Measurements from ENCODE around the gene CBARP. TPM values are rescaled to one million over a fixed set of nuclear protein-coding genes. Genes with fewer than 3 reads are reported as not detected.

The CBARP gene
- total RNA-seq, 1 experiment from 2014 or later = 28.4 TPM

DNA sequence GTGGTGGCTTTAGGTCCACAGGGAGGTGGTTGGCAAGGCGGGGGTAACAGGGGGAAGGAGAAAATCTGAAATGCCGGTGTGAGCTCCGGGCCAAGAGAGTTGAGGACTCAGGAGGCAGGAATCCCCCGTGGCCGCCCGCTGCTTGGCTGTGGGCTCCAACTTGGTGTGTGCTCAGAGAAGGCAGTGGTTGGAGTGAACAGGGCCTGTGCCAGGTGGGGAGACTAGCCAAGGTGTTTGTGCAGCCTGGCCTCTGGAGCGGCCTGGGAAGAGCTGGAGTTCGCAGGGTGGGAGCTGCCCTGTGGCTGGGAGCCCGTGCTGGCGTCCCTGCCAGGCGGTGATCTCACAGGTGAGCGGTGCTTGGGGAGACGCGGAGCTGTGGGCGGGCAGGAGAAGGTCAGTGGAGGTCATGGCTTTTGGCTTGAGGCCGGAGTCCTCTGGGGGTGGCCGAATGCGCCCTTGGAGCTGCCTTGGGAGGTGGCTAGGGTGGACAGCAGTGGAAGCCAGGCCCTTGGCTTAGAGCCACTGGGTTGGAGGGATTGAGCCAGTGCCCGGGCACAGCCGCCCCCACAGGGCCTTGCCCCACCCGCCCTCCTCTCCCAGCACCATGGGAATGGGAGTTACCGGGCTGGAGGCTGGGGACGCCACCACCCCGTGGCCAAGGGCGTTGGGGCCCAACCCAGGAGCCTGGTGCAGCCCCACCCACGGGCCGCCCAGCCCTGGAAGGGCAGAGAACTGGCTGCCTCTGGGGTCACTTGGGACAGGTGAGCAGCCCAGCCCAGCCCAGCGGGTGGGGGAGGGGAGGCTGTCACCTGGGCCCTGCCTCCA lies 24.2 kb upstream of the CBARP start:
- H3T11ph ChIP-seq (ENCODE audit: low read length) = no peak overlapping the region
- no peak for DNase-seq
- H2BK15ac ChIP-seq (ENCODE audit: low read depth, low read length) = 0 out of 2 replicates have a peak overlapping the region, but pooled peaks have one; percentile 9
- no peak overlapping the region for H4K8ac ChIP-seq (replicated peaks; ENCODE audit: insufficient read length, low read depth, low read length)
- H3K9me3 Mint-ChIP-seq = no peaks in the 10 kb centered on the region; a peak in 1 of 5 replicates
- no peaks in the 10 kb centered on the region for H3K27me3 ChIP-seq (ENCODE audit: insufficient read depth, low read length)
- peak overlapping the region; percentile 84 to 93 for H3K4me3 Mint-ChIP-seq
- no peak overlapping the region for H2AFZ ChIP-seq (ENCODE audit: low read length)
- no peak overlapping the region for H3K23ac ChIP-seq (ENCODE audit: insufficient read length, low read depth, low read length)
- peaks cover under 1% of the 10 kb centered on the region; the same call in 1 of the 2 replicates for H3K27me3 Mint-ChIP-seq (ENCODE audit: low read depth)
- H3K14ac ChIP-seq (ENCODE audit: insufficient read depth, low read length) = peak overlapping the region; percentile 84
- no CpG with 5 or more reads among the region's 28 CpGs for WGBS (ENCODE audit: extremely low coverage, insufficient read length, low lambda C conversion rate)
- no peaks in the 10 kb centered on the region for H4K20me1 ChIP-seq (ENCODE audit: control insufficient read depth, insufficient read depth, insufficient read length)
- peak overlapping the region; percentile 84 for H3K4me2 ChIP-seq (ENCODE audit: insufficient read depth, insufficient read length, low read length)
- H3K4ac ChIP-seq (ENCODE audit: low read depth, low read length) = no peak overlapping the region
- TF ChIP-seq, protein P1, sequence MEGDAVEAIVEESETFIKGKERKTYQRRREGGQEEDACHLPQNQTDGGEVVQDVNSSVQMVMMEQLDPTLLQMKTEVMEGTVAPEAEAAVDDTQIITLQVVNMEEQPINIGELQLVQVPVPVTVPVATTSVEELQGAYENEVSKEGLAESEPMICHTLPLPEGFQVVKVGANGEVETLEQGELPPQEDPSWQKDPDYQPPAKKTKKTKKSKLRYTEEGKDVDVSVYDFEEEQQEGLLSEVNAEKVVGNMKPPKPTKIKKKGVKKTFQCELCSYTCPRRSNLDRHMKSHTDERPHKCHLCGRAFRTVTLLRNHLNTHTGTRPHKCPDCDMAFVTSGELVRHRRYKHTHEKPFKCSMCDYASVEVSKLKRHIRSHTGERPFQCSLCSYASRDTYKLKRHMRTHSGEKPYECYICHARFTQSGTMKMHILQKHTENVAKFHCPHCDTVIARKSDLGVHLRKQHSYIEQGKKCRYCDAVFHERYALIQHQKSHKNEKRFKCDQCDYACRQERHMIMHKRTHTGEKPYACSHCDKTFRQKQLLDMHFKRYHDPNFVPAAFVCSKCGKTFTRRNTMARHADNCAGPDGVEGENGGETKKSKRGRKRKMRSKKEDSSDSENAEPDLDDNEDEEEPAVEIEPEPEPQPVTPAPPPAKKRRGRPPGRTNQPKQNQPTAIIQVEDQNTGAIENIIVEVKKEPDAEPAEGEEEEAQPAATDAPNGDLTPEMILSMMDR (conservative IDR thresholded peaks at IDR 0.05) = peak; percentile 5; the same call in 1 of the 3 replicates
- no peak overlapping the region for H3K18ac ChIP-seq (ENCODE audit: insufficient read length, low read depth, low read length)
- peaks cover 23% of the 10 kb centered on the region for H3K23me2 ChIP-seq (ENCODE audit: insufficient read length, low read depth, low read length, poor library complexity, severe bottlenecking)
- no peak overlapping the region for H2BK120ac ChIP-seq (ENCODE audit: low read depth, low read length, poor library complexity, severe bottlenecking)
- peaks cover 4% of the 10 kb centered on the region; the same call in 1 of the 2 replicates for H3K4me1 ChIP-seq (ENCODE audit: insufficient read depth, low read length)
- H2AK5ac ChIP-seq (ENCODE audit: insufficient read length, low read length) = no peak overlapping the region
- no peaks in the 10 kb centered on the region for H3K9me3 ChIP-seq (ENCODE audit: control insufficient read depth, low read depth, low read length)
- peak overlapping the region; percentile 83 to 96 (median 96); a peak in 5 of 7 replicates for H3K27ac Mint-ChIP-seq
- H3K9ac ChIP-seq (ENCODE audit: extremely low read depth, insufficient read length, low read length) = peak overlapping the region; percentile 41
- H4K5ac ChIP-seq (ENCODE audit: insufficient read length, low read depth, low read length) = no peak overlapping the region
- H3K36me3 Mint-ChIP-seq (ENCODE audit: insufficient read depth in 1 of 3, low read depth in 3 of 3) = peaks cover 7 to 30% (median 15%) of the 10 kb centered on the region in 3 experiments
- no peaks in the 10 kb centered on the region for H3K79me2 ChIP-seq (ENCODE audit: insufficient read depth, low read length)
- H2BK12ac ChIP-seq (ENCODE audit: insufficient read length, low read depth, low read length) = no peak overlapping the region
- no peak overlapping the region for H2BK20ac ChIP-seq (ENCODE audit: low read depth, low read length, poor library complexity, severe bottlenecking)
- no peak overlapping the region for H2BK5ac ChIP-seq (ENCODE audit: insufficient read length, low read length)
- H3K56ac ChIP-seq (ENCODE audit: insufficient read length, low read depth, low read length) = no peak overlapping the region
- peaks cover 59 to 62% of the 10 kb centered on the region in 2 experiments for H3K4me1 Mint-ChIP-seq
- H3K79me1 ChIP-seq (ENCODE audit: insufficient read depth, low read depth, low read length, poor library complexity, severe bottlenecking) = no peaks in the 10 kb centered on the region
- H3K27ac ChIP-seq (ENCODE audit: insufficient read length, low read depth, low read length) = no peak overlapping the region
- H4K91ac ChIP-seq (ENCODE audit: insufficient read length, low read depth, low read length) = no peak overlapping the region

Measured in H9 (cell line).